Progenitor cell of endocrine pancreas (in vitro differentiated cells): ENCODE data around the gene FNDC3A. TPM values are rescaled to one million over a fixed set of nuclear protein-coding genes. Genes with fewer than 3 reads are reported as not detected.

ENCODE experiments used
- DNase-seq: peaks from one replicate; pipeline ENCODE4 v3.0.0; 2021; ENCODE audit warnings: low spot score; ENCODE audit not compliant: unreplicated experiment
- H3K27ac Mint-ChIP-seq: 2 replicates; pipeline ENCODE4 v1.8.0; 2021; ENCODE audit warnings: mild to moderate bottlenecking, moderate library complexity, mixed read lengths
- H3K27me3 Mint-ChIP-seq: 2 replicates; pipeline ENCODE4 v1.8.0; 2021; ENCODE audit warnings: mixed read lengths
- H3K36me3 Mint-ChIP-seq: 2 replicates; pipeline ENCODE4 v1.8.0; 2022; ENCODE audit warnings: mixed read lengths; ENCODE audit not compliant: insufficient read depth
- H3K4me1 Mint-ChIP-seq: 2 replicates; pipeline ENCODE4 v1.8.0; 2021; ENCODE audit warnings: low read depth, mixed read lengths
- H3K4me3 Mint-ChIP-seq: 2 replicates; pipeline ENCODE4 v1.8.0; 2021; ENCODE audit warnings: low read depth, mild to moderate bottlenecking, moderate library complexity, mixed read lengths
- H3K9me3 Mint-ChIP-seq: 2 replicates; pipeline ENCODE4 v1.8.0; 2021; ENCODE audit warnings: low read depth, mixed read lengths
- total RNA-seq: library from RNA; stranded (reverse); gene quantifications from 2 replicates; pipeline ENCODE4 v1.2.1, GENCODE V29; 2021
- TF ChIP-seq, protein P1 (sequence below): fragments of 200-600 bp; sonication (generic); IDR thresholded peaks from one replicate; pipeline ENCODE4 v1.5.0; 2021; ENCODE audit warnings: antibody characterized with exemption, mild to moderate bottlenecking; ENCODE audit not compliant: unreplicated experiment

Gene FNDC3A
- total RNA-seq, 1 donor from 2014 or later, result 116 TPM

GRCh38 chr13:49213539-49213938, 237.8 kb downstream of the FNDC3A start:
- H3K4me1 Mint-ChIP-seq, result peaks cover 6% of the 10 kb centered on the region
- DNase-seq, result no peak
- no peak overlapping the region for H3K27ac Mint-ChIP-seq
- no peak overlapping the region for H3K4me3 Mint-ChIP-seq
- peaks cover 22% of the 10 kb centered on the region for H3K27me3 Mint-ChIP-seq
- TF ChIP-seq, protein P1, sequence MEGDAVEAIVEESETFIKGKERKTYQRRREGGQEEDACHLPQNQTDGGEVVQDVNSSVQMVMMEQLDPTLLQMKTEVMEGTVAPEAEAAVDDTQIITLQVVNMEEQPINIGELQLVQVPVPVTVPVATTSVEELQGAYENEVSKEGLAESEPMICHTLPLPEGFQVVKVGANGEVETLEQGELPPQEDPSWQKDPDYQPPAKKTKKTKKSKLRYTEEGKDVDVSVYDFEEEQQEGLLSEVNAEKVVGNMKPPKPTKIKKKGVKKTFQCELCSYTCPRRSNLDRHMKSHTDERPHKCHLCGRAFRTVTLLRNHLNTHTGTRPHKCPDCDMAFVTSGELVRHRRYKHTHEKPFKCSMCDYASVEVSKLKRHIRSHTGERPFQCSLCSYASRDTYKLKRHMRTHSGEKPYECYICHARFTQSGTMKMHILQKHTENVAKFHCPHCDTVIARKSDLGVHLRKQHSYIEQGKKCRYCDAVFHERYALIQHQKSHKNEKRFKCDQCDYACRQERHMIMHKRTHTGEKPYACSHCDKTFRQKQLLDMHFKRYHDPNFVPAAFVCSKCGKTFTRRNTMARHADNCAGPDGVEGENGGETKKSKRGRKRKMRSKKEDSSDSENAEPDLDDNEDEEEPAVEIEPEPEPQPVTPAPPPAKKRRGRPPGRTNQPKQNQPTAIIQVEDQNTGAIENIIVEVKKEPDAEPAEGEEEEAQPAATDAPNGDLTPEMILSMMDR, result no peak
- no peaks in the 10 kb centered on the region for H3K9me3 Mint-ChIP-seq
- H3K36me3 Mint-ChIP-seq, result peaks cover 17% of the 10 kb centered on the region

GRCh38 chr13:49213997-49214916, 238.5 kb downstream of the FNDC3A start:
- H3K27ac Mint-ChIP-seq, result peak overlapping the region; percentile 2
- H3K4me3 Mint-ChIP-seq, result no peak overlapping the region
- peaks cover 29% of the 10 kb centered on the region for H3K27me3 Mint-ChIP-seq
- no peak for DNase-seq
- TF ChIP-seq, protein P1, result no peak
- H3K4me1 Mint-ChIP-seq, result peaks cover 6% of the 10 kb centered on the region
- H3K9me3 Mint-ChIP-seq, result no peaks in the 10 kb centered on the region
- H3K36me3 Mint-ChIP-seq, result peaks cover 17% of the 10 kb centered on the region

DNA sequence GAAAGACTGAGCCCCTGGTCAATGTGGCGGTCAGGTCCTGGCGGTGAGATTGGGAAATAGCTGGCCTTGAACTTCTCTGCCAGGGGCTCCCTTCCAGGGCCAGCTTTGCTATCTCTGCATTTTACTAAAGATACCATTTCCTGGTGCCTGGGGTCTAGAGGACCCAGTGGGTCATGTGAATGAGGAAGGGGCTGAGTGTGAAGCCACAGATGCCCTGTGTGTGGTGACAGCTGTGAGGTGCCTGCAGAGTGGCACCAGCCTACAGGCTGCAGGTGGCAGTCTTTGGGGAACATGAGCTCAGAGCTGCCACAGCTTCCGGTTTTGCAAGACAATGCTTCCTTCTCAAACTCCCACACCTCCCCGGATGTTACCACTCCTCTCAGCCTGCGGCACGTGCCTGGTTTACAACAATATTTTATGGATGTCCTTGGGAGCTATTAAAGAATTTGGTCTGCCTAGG, 239.2 kb downstream of the FNDC3A start:
- DNase-seq, result no peak
- TF ChIP-seq, protein P1, result no peak
- Mint-ChIP-seq H3K4me1 (peaks cover 6% of the 10 kb centered on the region), H3K36me3 (peaks cover 14% of the 10 kb centered on the region), H3K27me3 (peaks cover 35% of the 10 kb centered on the region), H3K9me3 (no peaks in the 10 kb centered on the region), H3K27ac (peak overlapping the region; percentile 2), H3K4me3 (no peak overlapping the region)

GRCh38 chr13:49216334-49216733, 240.6 kb downstream of the FNDC3A start:
- DNase-seq, result no peak
- H3K27ac Mint-ChIP-seq, result no peak overlapping the region
- H3K9me3 Mint-ChIP-seq, result no peaks in the 10 kb centered on the region
- H3K4me3 Mint-ChIP-seq, result no peak overlapping the region
- peaks cover 12% of the 10 kb centered on the region for H3K36me3 Mint-ChIP-seq
- H3K4me1 Mint-ChIP-seq, result peaks cover 6% of the 10 kb centered on the region
- TF ChIP-seq, protein P1, result no peak
- H3K27me3 Mint-ChIP-seq, result peaks cover 42% of the 10 kb centered on the region

DNA sequence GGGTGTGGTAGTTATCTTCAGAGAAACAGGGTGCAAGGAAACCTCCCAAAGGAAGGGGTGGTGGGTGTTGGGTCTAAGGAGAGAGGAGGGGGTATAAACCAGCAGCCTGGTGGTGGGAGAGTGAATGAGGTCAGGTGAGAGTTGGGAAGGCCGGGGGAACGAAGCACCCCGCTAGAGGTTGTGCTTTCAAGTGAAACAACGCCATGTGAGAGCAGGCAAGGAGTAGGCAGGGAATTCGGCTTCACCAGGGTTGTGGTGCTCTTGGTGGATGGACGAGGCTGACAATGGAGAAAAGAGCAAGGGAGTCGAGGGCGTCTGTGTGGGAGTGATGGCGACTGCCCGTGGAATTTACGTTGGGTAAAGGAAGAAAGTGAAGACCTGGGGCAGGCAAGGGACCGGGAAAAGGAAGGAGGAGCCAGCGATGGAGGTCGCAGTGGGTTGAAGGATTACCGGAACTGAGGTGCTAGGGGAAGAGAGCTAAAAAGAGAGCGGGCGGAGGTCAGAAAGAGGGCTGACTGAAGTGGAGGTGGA, 242.3 kb downstream of the FNDC3A start:
- Mint-ChIP-seq H3K27ac (no peak overlapping the region), H3K27me3 (peaks cover 58% of the 10 kb centered on the region), H3K4me3 (no peak overlapping the region), H3K36me3 (peaks cover 5% of the 10 kb centered on the region), H3K4me1 (peaks cover 6% of the 10 kb centered on the region), H3K9me3 (no peaks in the 10 kb centered on the region)
- no peak for DNase-seq
- TF ChIP-seq, protein P1, result no peak
